GM18511 (cell line): Measurements from ENCODE around the gene PCDHA2.
"Not testable (repeated sequence)": the region's sequence is repeated elsewhere in the genome, so short reads cannot be mapped to it uniquely, and the experiment has no call there.

Source experiments
- ATAC-seq: cut with Tn5 transposase; IDR thresholded peaks from one replicate; pipeline ENCODE4 v1.9.1; 2021; ENCODE audit warnings: mild to moderate bottlenecking, moderate library complexity; ENCODE audit not compliant: unreplicated experiment

PCDHA2 gene

DNA sequence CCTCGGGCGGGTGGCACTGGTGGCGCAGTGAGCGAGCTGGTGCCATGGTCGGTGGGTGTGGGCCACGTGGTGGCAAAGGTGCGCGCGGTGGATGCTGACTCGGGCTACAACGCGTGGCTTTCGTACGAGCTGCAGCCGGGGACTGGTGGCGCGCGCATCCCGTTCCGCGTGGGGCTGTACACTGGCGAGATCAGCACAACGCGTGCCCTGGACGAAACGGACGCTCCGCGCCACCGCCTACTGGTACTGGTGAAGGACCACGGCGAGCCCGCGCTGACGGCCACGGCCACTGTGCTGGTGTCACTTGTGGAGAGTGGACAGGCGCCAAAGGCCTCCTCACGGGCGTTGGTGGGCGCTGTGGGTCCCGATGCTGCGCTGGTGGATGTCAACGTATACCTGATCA lies 14.2 kb downstream of the PCDHA2 start:
- ATAC-seq: no peak

- no peak for ATAC-seq
These were observed 27.0 kb downstream of the PCDHA2 start, which contains the start of gene PCDHA5 for GRCh38 chr5:140821375-140822280. Gene PCDHA5, plus strand, starts transcription at chr5:140821613.

GRCh38 chr5:140822281-140822629 lies 27.6 kb downstream of the PCDHA2 start:
- no peak for ATAC-seq

DNA sequence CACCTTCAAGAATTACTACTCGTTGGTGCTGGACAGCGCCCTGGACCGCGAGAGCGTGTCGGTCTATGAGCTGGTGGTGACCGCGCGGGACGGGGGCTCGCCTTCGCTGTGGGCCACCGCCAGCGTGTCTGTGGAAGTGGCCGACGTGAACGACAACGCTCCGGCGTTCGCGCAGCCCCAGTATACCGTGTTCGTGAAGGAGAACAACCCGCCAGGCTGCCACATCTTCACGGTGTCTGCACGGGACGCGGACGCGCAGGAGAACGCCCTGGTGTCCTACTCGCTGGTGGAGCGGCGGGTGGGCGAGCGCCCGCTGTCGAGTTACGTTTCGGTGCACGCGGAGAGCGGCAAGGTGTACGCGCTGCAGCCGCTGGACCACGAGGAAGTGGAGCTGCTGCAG lies 28.3 kb downstream of the PCDHA2 start:
- ATAC-seq: not testable (repeated sequence)

- no peak for ATAC-seq
These were observed 28.8 kb downstream of the PCDHA2 start for GRCh38 chr5:140823475-140823874.

GRCh38 chr5:140827704-140828361 lies 33.2 kb downstream of the PCDHA2 start, which contains the start of gene PCDHA6:
Gene PCDHA6, plus strand, starts transcription at chr5:140827960. Its CDS starts 132 bp downstream, at chr5:140828092.
- ATAC-seq: no peak

DNA sequence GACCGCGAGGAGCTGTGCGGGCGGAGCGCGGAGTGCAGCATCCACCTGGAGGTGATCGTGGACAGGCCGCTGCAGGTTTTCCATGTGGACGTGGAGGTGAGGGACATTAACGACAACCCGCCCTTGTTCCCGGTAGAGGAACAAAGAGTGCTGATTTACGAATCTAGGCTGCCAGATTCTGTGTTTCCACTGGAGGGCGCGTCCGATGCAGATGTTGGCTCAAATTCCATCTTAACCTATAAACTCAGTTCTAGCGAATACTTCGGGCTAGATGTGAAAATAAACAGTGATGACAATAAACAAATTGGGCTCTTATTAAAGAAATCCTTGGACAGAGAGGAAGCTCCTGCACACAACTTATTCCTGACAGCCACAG lies 33.7 kb downstream of the PCDHA2 start:
- no peak for ATAC-seq

DNA sequence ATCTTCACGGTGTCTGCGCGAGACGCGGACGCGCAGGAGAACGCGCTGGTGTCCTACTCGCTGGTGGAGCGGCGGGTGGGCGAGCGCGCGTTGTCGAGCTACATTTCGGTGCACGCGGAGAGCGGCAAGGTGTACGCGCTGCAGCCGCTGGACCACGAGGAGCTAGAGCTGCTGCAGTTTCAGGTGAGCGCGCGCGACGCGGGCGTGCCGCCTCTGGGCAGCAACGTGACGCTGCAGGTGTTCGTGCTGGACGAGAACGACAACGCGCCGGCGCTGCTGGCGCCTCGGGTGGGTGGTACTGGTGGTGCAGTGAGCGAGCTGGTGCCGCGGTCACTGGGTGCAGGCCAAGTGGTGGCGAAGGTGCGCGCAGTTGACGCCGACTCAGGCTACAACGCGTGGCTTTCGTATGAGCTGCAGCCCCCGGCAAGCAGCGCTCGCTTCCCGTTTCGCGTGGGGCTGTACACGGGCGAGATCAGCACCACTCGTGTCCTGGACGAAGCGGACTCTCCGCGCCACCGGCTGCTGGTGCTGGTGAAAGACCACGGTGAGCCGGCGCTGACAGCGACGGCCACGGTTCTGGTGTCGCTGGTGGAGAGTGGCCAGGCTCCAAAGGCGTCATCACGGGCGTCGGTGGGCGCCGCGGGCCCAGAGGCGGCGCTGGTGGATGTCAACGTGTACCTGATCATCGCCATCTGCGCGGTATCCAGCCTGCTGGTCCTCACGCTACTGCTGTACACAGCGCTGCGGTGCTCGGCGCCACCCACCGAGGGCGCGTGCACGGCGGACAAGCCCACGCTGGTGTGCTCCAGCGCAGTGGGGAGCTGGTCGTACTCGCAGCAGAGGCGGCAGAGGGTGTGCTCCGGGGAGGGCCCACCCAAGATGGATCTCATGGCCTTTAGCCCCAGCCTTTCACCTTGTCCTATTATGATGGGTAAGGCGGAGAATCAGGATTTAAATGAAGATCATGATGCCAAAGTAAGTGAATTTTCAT lies 35.2 kb downstream of the PCDHA2 start:
- ATAC-seq: not testable (repeated sequence)

- no peak for ATAC-seq
These were observed 39.3 kb downstream of the PCDHA2 start, which contains the start of gene PCDHA7 for GRCh38 chr5:140833993-140834392. Gene PCDHA7, plus strand, starts transcription at chr5:140834269. Its CDS starts 115 bp downstream, at chr5:140834384.

DNA sequence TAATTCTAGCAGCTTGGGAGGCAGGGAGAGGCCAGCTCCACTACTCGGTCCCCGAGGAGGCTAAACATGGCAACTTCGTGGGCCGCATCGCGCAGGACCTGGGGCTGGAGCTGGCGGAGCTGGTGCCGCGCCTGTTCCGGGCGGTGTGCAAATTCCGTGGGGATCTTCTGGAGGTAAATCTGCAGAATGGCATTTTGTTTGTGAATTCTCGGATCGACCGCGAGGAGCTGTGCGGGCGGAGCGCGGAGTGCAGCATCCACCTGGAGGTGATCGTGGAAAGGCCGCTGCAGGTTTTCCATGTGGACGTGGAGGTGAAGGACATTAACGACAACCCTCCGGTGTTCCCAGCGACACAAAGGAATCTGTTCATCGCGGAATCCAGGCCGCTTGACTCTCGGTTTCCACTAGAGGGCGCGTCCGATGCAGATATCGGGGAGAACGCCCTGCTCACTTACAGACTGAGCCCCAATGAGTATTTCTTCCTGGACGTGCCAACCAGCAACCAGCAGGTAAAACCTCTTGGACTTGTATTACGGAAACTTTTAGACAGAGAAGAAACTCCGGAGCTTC lies 39.9 kb downstream of the PCDHA2 start:
- not testable (repeated sequence) for ATAC-seq

- ATAC-seq: no peak
These were observed 41.2 kb downstream of the PCDHA2 start for GRCh38 chr5:140835622-140836510.

DNA sequence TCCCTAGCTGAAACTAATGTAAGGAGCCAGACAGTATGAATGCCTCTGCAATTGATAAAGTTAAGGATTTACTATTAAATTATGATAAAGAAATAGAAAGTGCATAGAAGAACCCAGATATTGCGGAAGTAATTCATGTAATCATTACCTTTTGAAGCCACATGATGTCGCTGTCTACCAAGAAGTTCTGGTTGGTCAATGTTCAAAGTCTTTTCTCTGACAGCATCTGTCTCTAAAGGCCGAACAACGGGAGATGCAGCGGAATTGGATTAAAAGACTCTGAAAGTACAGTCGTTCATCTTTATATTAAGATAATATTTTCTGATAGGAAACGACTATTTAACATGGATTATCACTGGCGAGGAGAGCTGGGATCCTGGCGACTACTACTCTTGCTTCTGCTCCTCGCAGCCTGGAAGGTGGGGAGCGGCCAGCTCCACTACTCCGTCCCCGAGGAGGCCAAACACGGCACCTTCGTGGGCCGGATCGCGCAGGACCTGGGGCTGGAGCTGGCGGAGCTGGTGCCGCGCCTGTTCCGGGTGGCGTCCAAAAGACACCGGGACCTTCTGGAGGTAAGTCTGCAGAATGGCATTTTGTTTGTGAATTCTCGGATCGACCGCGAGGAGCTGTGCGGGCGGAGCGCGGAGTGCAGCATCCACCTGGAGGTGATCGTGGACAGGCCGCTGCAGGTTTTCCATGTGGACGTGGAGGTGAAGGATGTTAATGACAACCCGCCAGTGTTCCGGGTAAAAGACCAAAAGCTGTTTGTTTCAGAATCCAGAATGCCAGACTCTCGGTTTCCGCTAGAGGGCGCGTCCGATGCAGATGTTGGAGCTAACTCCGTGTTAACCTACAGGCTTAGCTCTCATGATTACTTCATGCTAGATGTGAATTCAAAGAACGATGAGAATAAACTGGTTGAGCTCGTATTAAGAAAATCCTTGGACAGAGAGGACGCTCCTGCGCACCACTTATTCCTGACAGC lies 46.6 kb downstream of the PCDHA2 start, which contains the start of gene PCDHA8:
Gene PCDHA8, plus strand, starts transcription at position 210 of the 985 bp plus-strand sequence. Its CDS starts 135 bp downstream, at position 345.
- no peak for ATAC-seq

GRCh38 chr5:140842798-140843733 lies 48.4 kb downstream of the PCDHA2 start:
- ATAC-seq: no peak
